ENCODE data around the gene BHLHA9.
"Not testable (repeated sequence)": the region's sequence is repeated elsewhere in the genome, so short reads cannot be mapped to it uniquely, and the experiment has no call there.

The BHLHA9 gene

GRCh38 chr17:1302761-1303160 lies 32.5 kb downstream of the BHLHA9 start:
- FAIRE-seq: no peak

DNA sequence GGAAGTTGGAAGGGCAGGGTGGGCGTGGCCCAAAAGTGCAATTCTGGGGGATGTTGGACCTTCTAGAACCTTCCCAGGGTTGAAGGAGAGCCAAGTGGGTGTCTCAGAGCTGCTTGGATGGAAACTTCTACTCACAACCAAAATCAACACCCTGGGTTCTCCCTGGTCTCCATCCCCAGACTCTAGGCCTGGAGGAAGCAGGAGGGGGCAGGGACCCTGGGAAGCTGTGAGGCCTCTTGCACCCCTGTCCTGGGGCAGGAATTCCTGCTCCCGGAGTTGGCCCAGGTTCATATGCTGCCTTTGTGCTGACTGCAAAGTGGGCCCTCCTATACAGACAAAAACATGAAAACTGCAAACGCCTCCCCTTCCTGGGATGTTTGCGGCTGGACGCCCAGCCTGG lies 34.3 kb downstream of the BHLHA9 start:
- no peak for FAIRE-seq

GRCh38 chr17:1304962-1305563 lies 34.8 kb downstream of the BHLHA9 start:
- FAIRE-seq: no peak

DNA sequence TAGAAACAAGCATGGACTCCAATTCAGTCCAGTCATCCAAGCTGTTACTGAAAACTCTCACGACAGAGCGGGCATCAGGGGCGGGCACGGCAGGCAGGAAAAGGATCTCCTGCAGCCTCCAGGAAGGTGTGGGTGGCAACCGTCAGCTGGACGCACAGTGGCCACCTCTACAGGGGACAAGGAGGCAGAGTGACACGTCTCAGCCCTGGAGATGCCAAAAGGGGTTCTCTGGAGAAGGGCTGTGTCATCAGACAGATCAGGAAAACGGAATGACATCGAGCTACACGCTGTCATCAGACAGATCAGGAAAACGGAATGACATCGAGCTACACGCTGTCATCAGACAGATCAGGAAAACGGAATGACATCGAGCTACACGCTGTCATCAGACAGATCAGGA lies 37.6 kb downstream of the BHLHA9 start:
- not testable (repeated sequence) for FAIRE-seq

- no peak for FAIRE-seq
Observed at GRCh38 chr17:1312261-1312870, 42.1 kb downstream of the BHLHA9 start.

- no peak for FAIRE-seq
Observed at GRCh38 chr17:1313270-1314005, 43.2 kb downstream of the BHLHA9 start.

GRCh38 chr17:1315409-1315808 lies 45.2 kb downstream of the BHLHA9 start:
- no peak for FAIRE-seq

DNA sequence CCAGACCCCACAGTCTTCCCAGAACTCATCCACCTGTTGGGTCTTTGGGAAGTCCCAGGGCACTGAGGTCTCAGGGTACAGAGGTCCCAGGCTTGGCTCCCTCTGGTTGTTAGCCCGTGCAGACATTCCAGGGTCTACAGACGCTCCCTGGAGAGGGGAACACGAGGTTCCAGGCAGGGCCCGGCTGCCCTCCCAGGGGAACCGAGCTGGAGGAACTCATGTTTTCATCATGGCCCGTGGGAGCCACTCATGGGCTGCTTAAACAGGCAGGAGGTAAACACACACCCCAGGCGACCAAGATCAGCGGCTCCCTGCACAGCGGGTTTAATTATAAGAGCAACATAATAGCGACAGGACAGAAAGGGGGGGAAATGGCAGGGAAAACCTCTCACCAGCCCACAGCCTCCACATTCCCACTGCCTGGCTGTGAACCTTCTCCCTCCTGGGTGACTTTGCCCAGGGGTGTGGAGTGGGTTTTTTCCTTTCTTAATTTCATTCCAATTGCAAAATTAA lies 45.7 kb downstream of the BHLHA9 start:
- no peak for FAIRE-seq

All from A204.1 (cell line).